Stimulated activated CD4-positive, alpha-beta T cell treated with anti-CD3 and anti-CD28 coated beads, Interleukin-2, amount 100 ng/mL, for 4 hours (primary cell): Measurements from ENCODE around the gene SGCE.
"Not testable (repeated sequence)": the region's sequence is repeated elsewhere in the genome, so short reads cannot be mapped to it uniquely, and the experiment has no call there.

Experiments
- DNase-seq: peaks from one replicate; pipeline ENCODE4 v3.0.0-alpha.2; 2020; ENCODE audit warnings: low read depth

The SGCE gene

GRCh38 chr7:94655848-94656657, at the start of gene SGCE:
Gene SGCE, minus strand, starts transcription at chr7:94656133. Its CDS starts 35 bp downstream, at chr7:94656098.
- DNase-seq, result no peak

GRCh38 chr7:94705155-94706021, 49.5 kb upstream of the SGCE start:
- DNase-seq, result not testable (repeated sequence)

- DNase-seq, result no peak
These were observed 45.6 kb upstream of the SGCE start for GRCh38 chr7:94701555-94701973.

- DNase-seq, result no peak
These were observed 45.1 kb upstream of the SGCE start for GRCh38 chr7:94700926-94701554.

GRCh38 chr7:94698275-94698674, 42.3 kb upstream of the SGCE start:
- DNase-seq, result no peak

- DNase-seq, result no peak
These were observed 41.4 kb upstream of the SGCE start for GRCh38 chr7:94697035-94697974.

- no peak for DNase-seq
These were observed 31.9 kb upstream of the SGCE start for GRCh38 chr7:94687810-94688209.

- no peak for DNase-seq
These were observed 31.1 kb upstream of the SGCE start for GRCh38 chr7:94687076-94687475.

GRCh38 chr7:94683066-94683465, 27.1 kb upstream of the SGCE start:
- no peak for DNase-seq

GRCh38 chr7:94679358-94679757, 23.4 kb upstream of the SGCE start:
- DNase-seq, result no peak

GRCh38 chr7:94676431-94676830, 20.5 kb upstream of the SGCE start:
- DNase-seq, result no peak

- no peak for DNase-seq
These were observed 19.4 kb upstream of the SGCE start for GRCh38 chr7:94675356-94675755.

GRCh38 chr7:94671444-94672235, 15.7 kb upstream of the SGCE start:
- DNase-seq, result no peak

- no peak for DNase-seq
These were observed 14.0 kb upstream of the SGCE start for GRCh38 chr7:94669773-94670495.

GRCh38 chr7:94666879-94667587, 11.1 kb upstream of the SGCE start:
- no peak for DNase-seq

- no peak for DNase-seq
These were observed 9.5 kb upstream of the SGCE start for GRCh38 chr7:94665426-94665825.

GRCh38 chr7:94664023-94664422, 8.1 kb upstream of the SGCE start:
- no peak for DNase-seq

- no peak for DNase-seq
These were observed 6.6 kb upstream of the SGCE start for GRCh38 chr7:94662548-94662947.

GRCh38 chr7:94660006-94660405, 4.1 kb upstream of the SGCE start:
- DNase-seq, result no peak
